Endodermal cell (in vitro differentiated cells): ENCODE results near the gene MIOS. TPM values are rescaled to one million over a fixed set of nuclear protein-coding genes. Genes with fewer than 3 reads are reported as not detected.

Experiments
- DNase-seq: peaks from one replicate; pipeline ENCODE4 v3.0.0-alpha.2; 2017
- H3K27ac ChIP-seq: 2 replicates; pipeline ENCODE4 v1.5.1; 2013; ENCODE audit warnings: mild to moderate bottlenecking, low read depth, low read length, moderate library complexity
- H3K27me3 ChIP-seq: 2 replicates; pipeline ENCODE4 v1.6.1; 2013; ENCODE audit warnings: mild to moderate bottlenecking, low read length, moderate library complexity; ENCODE audit not compliant: insufficient read depth, control insufficient read depth, poor library complexity, severe bottlenecking
- H3K36me3 ChIP-seq: 2 replicates; pipeline ENCODE4 v1.7.0; 2013; ENCODE audit warnings: mild to moderate bottlenecking, low read length, moderate library complexity; ENCODE audit not compliant: control insufficient read depth, insufficient read depth
- H3K4me1 ChIP-seq: one replicate; pipeline ENCODE4 v1.7.0; 2013; ENCODE audit warnings: low read length; ENCODE audit not compliant: control insufficient read depth, insufficient read depth
- H3K4me3 ChIP-seq: 2 replicates; pipeline ENCODE4 v1.5.1; 2013; ENCODE audit warnings: mild to moderate bottlenecking, low read length, moderate library complexity
- H3K9ac ChIP-seq: 2 replicates; pipeline ENCODE4 v1.6.1; 2013; ENCODE audit warnings: mild to moderate bottlenecking, low read length, moderate library complexity; ENCODE audit not compliant: poor library complexity, severe bottlenecking; ENCODE audit errors: extremely low read depth
- H3K9me3 ChIP-seq: 2 replicates; pipeline ENCODE4 v1.6.1; 2013; ENCODE audit warnings: mild to moderate bottlenecking, low read length, moderate library complexity; ENCODE audit not compliant: control insufficient read depth
- H3K27ac Mint-ChIP-seq: 2 replicates; pipeline ENCODE4 v1.8.0; 2020; ENCODE audit warnings: mixed read lengths
- H3K27me3 Mint-ChIP-seq: 2 replicates; pipeline ENCODE4 v1.8.0; 2021; ENCODE audit warnings: mild to moderate bottlenecking, mixed read lengths; ENCODE audit not compliant: insufficient read depth
- H3K36me3 Mint-ChIP-seq: 2 replicates; pipeline ENCODE4 v1.8.0; 2020; ENCODE audit warnings: low read depth, mixed read lengths
- H3K4me1 Mint-ChIP-seq: 2 replicates; pipeline ENCODE4 v1.8.0; 2020; ENCODE audit warnings: mixed read lengths
- H3K4me3 Mint-ChIP-seq: 2 replicates; pipeline ENCODE4 v1.8.0; 2020; ENCODE audit warnings: mild to moderate bottlenecking, moderate library complexity, mixed read lengths
- H3K9me3 Mint-ChIP-seq: 2 replicates; pipeline ENCODE4 v1.8.0; 2020; ENCODE audit warnings: mild to moderate bottlenecking, mixed read lengths
- CTCF ChIP-seq: fragments of 200-600 bp; sonication (generic); conservative IDR thresholded peaks from 2 replicates; pipeline ENCODE4 v1.5.0; 2021; ENCODE audit warnings: antibody characterized with exemption, mild to moderate bottlenecking
- WGBS, 2 experiments: methylation state at CpG; one replicate each; pipeline versions ENCODE4 v1.1.5 to v1.1.7; 2013; ENCODE audit warnings: missing lambda C conversion rate in 2 of 2, mixed read lengths in 1 of 2; ENCODE audit not compliant: insufficient coverage in 1 of 2, insufficient read length in 1 of 2; 5-methylcytosine and 5-hydroxymethylcytosine counted together
- total RNA-seq, 2 donors: library from RNA; stranded (reverse); fragmentation: NEBNext Ultra II Directional in 1 of 2; extraction: Animal tissue kit (Norgen Biotek cat#: 25700) in 1 of 2; gene quantifications; 2 replicates in 1 of 2; 3 replicates in 1 of 2; pipeline ENCODE4 v1.2.1, GENCODE V29; 2021

The MIOS gene
- total RNA-seq, 2 donors from 2014 or later, result 53.3 to 55.8 TPM

DNA sequence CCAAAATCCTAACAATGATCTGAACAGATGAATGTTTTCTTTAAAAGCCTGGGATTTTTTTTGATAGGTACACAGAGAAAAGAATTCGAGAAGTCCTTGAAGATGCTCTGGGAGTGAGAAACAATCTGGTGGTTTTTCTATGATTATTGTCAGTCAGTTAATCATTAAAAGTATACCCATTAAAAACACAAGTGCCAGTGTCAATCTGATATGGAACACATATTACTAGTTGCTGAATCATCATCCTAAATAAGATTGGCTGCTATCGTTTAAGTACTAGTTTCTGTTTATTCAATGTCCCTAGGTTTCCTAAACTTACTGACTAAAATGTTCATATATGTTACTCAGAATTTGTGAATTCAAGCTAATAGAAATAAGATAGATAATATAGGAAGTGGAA is 47.2 kb upstream of the MIOS start:
- Histone ChIP-seq H3K4me3 (no peak overlapping the region), H3K27ac (no peak overlapping the region), H3K27me3 (no peaks in the 10 kb centered on the region), H3K4me1 (no peaks in the 10 kb centered on the region), H3K36me3 (no peaks in the 10 kb centered on the region), H3K9ac (no peak overlapping the region), H3K9me3 (no peaks in the 10 kb centered on the region)
- H3K4me1 Mint-ChIP-seq, result peaks cover 2% of the 10 kb centered on the region
- H3K27me3 Mint-ChIP-seq, result no peaks in the 10 kb centered on the region
- H3K27ac Mint-ChIP-seq, result no peak overlapping the region
- no peak for TF ChIP-seq CTCF
- H3K9me3 Mint-ChIP-seq, result no peaks in the 10 kb centered on the region
- 96% methylated on average over 2 of the region's 2 CpGs; no CpG with 5 or more reads in 1 of the 2 experiments for WGBS, 2 experiments
- H3K4me3 Mint-ChIP-seq, result no peak overlapping the region
- no peak for DNase-seq
- no peaks in the 10 kb centered on the region for H3K36me3 Mint-ChIP-seq

DNA sequence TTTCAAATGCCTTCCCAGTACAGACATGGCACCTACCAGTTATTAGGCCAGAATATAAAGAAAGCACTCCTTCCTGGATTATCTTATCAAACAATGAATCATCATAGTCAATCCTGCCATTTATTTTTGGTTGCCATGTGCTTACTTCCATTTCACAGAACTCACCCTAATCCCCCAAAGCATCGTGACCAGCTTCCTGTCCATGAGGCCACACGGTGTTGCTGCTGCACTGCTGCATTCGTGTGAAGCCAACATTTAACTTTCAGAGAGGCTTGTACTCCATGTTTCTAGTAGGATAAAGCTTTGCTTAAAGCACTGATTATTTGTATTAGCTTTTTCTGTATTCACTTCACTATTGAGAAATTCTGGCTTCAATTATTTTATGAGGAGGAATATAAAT is 45.4 kb upstream of the MIOS start:
- Mint-ChIP-seq H3K4me3 (no peak overlapping the region), H3K27ac (no peak overlapping the region), H3K4me1 (no peaks in the 10 kb centered on the region), H3K9me3 (no peaks in the 10 kb centered on the region), H3K36me3 (no peaks in the 10 kb centered on the region), H3K27me3 (no peaks in the 10 kb centered on the region)
- TF ChIP-seq CTCF, result no peak
- 90 to 93% methylated on average over 3 of the region's 3 CpGs for WGBS, 2 experiments
- H3K36me3 ChIP-seq, result no peaks in the 10 kb centered on the region
- no peak overlapping the region for H3K9ac ChIP-seq
- no peaks in the 10 kb centered on the region for H3K27me3 ChIP-seq
- H3K4me3 ChIP-seq, result no peak overlapping the region
- H3K4me1 ChIP-seq, result no peaks in the 10 kb centered on the region
- no peaks in the 10 kb centered on the region for H3K9me3 ChIP-seq
- DNase-seq, result no peak
- H3K27ac ChIP-seq, result no peak overlapping the region

GRCh38 chr7:7522421-7522820 is 44.3 kb upstream of the MIOS start:
- Histone ChIP-seq H3K4me1 (no peaks in the 10 kb centered on the region), H3K36me3 (no peaks in the 10 kb centered on the region), H3K9me3 (no peaks in the 10 kb centered on the region), H3K27ac (no peak overlapping the region), H3K27me3 (no peaks in the 10 kb centered on the region), H3K4me3 (no peak overlapping the region), H3K9ac (no peak overlapping the region)
- Mint-ChIP-seq H3K9me3 (no peaks in the 10 kb centered on the region), H3K27ac (no peak overlapping the region), H3K4me1 (no peaks in the 10 kb centered on the region), H3K36me3 (no peaks in the 10 kb centered on the region), H3K27me3 (no peaks in the 10 kb centered on the region), H3K4me3 (no peak overlapping the region)
- no peak for TF ChIP-seq CTCF
- DNase-seq, result no peak
- WGBS, 2 experiments, result 94% methylated on average over 3 of the region's 3 CpGs; no CpG with 5 or more reads in 1 of the 2 experiments
